ENCODE measurements around the gene CCSER1.

Gene CCSER1

DNA sequence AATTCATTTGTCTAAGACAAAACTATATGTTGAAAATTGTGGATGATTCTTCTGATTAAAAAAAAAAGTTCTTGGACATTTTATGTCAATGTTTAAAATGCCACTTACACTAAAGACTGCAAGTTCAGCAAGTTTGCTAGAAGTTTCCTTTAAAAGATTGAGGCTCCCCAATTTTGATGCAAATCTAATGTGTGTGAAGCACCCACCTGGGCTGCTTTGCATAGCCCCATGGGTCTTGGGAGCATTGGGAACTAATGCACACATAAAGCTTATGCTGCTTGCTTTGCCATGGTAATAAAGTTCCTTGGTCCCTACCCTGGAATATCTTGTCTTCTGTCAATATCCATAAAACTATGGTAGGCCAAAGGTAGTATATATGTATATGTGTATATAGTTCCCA lies 1450.7 kb downstream of the CCSER1 start:
- Histone ChIP-seq H3K4me2 (ENCODE audit: insufficient read depth, low read length) (no peak overlapping the region), H3K36me3 (ENCODE audit: insufficient read depth, low read length) (no peaks in the 10 kb centered on the region), H3K9me3 (ENCODE audit: insufficient read depth, low read length, severe bottlenecking) (no peaks in the 10 kb centered on the region), H3K4me1 (ENCODE audit: insufficient read depth, low read length) (no peaks in the 10 kb centered on the region), H4K20me1 (ENCODE audit: insufficient read depth, low read length) (no peaks in the 10 kb centered on the region), H2AFZ (ENCODE audit: low read depth, low read length) (no peak overlapping the region), H3K27ac (ENCODE audit: low read length) (no peak overlapping the region), H3K9ac (ENCODE audit: low read depth, low read length) (no peak overlapping the region), H3K4me3 (ENCODE audit: low read depth in 1 of 2, low read length in 2 of 2) (no peak overlapping the region), H3K27me3 (ENCODE audit: insufficient read depth, low read length, poor library complexity) (no peaks in the 10 kb centered on the region), H3K79me2 (ENCODE audit: insufficient read depth, low read length) (no peaks in the 10 kb centered on the region)
- no peak for ATAC-seq (ENCODE audit: insufficient read depth, low read depth)
- DNase-seq: no peak
- no peak for TF ChIP-seq EZH2 (IDR thresholded peaks at IDR 0.05; ENCODE audit: borderline replicate concordance, low read depth, low read length, severe bottlenecking)
- TF ChIP-seq, protein P1, sequence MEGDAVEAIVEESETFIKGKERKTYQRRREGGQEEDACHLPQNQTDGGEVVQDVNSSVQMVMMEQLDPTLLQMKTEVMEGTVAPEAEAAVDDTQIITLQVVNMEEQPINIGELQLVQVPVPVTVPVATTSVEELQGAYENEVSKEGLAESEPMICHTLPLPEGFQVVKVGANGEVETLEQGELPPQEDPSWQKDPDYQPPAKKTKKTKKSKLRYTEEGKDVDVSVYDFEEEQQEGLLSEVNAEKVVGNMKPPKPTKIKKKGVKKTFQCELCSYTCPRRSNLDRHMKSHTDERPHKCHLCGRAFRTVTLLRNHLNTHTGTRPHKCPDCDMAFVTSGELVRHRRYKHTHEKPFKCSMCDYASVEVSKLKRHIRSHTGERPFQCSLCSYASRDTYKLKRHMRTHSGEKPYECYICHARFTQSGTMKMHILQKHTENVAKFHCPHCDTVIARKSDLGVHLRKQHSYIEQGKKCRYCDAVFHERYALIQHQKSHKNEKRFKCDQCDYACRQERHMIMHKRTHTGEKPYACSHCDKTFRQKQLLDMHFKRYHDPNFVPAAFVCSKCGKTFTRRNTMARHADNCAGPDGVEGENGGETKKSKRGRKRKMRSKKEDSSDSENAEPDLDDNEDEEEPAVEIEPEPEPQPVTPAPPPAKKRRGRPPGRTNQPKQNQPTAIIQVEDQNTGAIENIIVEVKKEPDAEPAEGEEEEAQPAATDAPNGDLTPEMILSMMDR (IDR thresholded peaks at IDR 0.05; ENCODE audit: borderline replicate concordance, extremely low read depth, low read length, poor library complexity, severe bottlenecking): no peak

GRCh38 chr4:91590260-91590659 lies 1463.1 kb downstream of the CCSER1 start:
- H4K20me1 ChIP-seq (ENCODE audit: insufficient read depth, low read length): no peaks in the 10 kb centered on the region
- no peaks in the 10 kb centered on the region for H3K27me3 ChIP-seq (ENCODE audit: insufficient read depth, low read length, poor library complexity)
- H3K4me2 ChIP-seq (ENCODE audit: insufficient read depth, low read length): no peak overlapping the region
- no peaks in the 10 kb centered on the region for H3K36me3 ChIP-seq (ENCODE audit: insufficient read depth, low read length)
- no peak for TF ChIP-seq EZH2 (IDR thresholded peaks at IDR 0.05; ENCODE audit: borderline replicate concordance, low read depth, low read length, severe bottlenecking)
- no peak overlapping the region for H3K9ac ChIP-seq (ENCODE audit: low read depth, low read length)
- no peaks in the 10 kb centered on the region for H3K79me2 ChIP-seq (ENCODE audit: insufficient read depth, low read length)
- no peak for ATAC-seq (ENCODE audit: insufficient read depth, low read depth)
- no peak for DNase-seq
- H3K4me1 ChIP-seq (ENCODE audit: insufficient read depth, low read length): no peaks in the 10 kb centered on the region
- H3K9me3 ChIP-seq (ENCODE audit: insufficient read depth, low read length, severe bottlenecking): no peaks in the 10 kb centered on the region
- no peak overlapping the region for H2AFZ ChIP-seq (ENCODE audit: low read depth, low read length)
- no peak overlapping the region for H3K27ac ChIP-seq (ENCODE audit: low read length)
- H3K4me3 ChIP-seq (ENCODE audit: low read depth in 1 of 2, low read length in 2 of 2): no peak overlapping the region

DNA sequence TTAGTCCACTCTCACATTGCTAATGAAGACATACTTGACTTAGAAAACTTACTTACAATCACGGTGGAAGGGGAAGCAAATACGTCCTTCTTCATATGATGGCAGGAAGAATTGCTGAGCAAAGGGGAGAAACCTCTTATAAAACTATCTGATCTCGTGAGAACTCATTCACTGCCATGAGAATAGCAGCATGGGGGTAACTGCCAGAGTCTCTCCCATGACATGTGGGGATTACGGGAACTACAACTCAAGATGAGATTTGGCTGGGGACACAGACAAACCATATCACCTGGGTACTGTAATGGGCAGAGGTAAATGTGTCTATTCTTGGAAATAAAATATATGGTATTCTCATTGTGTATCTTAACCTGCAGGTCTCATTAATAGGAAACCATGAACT lies 1464.9 kb downstream of the CCSER1 start:
- TF ChIP-seq, protein P1 (IDR thresholded peaks at IDR 0.05; ENCODE audit: borderline replicate concordance, extremely low read depth, low read length, poor library complexity, severe bottlenecking): no peak
- no peak for TF ChIP-seq EZH2 (IDR thresholded peaks at IDR 0.05; ENCODE audit: borderline replicate concordance, low read depth, low read length, severe bottlenecking)
- Histone ChIP-seq H3K27ac (ENCODE audit: low read length) (no peak overlapping the region), H3K9ac (ENCODE audit: low read depth, low read length) (no peak overlapping the region), H2AFZ (ENCODE audit: low read depth, low read length) (no peak overlapping the region), H3K27me3 (ENCODE audit: insufficient read depth, low read length, poor library complexity) (no peaks in the 10 kb centered on the region), H3K9me3 (ENCODE audit: insufficient read depth, low read length, severe bottlenecking) (no peaks in the 10 kb centered on the region), H4K20me1 (ENCODE audit: insufficient read depth, low read length) (no peaks in the 10 kb centered on the region), H3K36me3 (ENCODE audit: insufficient read depth, low read length) (no peaks in the 10 kb centered on the region), H3K4me2 (ENCODE audit: insufficient read depth, low read length) (no peak overlapping the region), H3K4me1 (ENCODE audit: insufficient read depth, low read length) (no peaks in the 10 kb centered on the region), H3K79me2 (ENCODE audit: insufficient read depth, low read length) (no peaks in the 10 kb centered on the region), H3K4me3 (ENCODE audit: low read depth in 1 of 2, low read length in 2 of 2) (no peak overlapping the region)
- DNase-seq: no peak
- no peak for ATAC-seq (ENCODE audit: insufficient read depth, low read depth)

GRCh38 chr4:91596718-91597117 lies 1469.5 kb downstream of the CCSER1 start:
- ATAC-seq (ENCODE audit: insufficient read depth, low read depth) (no peak), DNase-seq (no peak)
- H3K4me1 ChIP-seq (ENCODE audit: insufficient read depth, low read length): no peaks in the 10 kb centered on the region
- H3K4me2 ChIP-seq (ENCODE audit: insufficient read depth, low read length): no peak overlapping the region
- TF ChIP-seq, protein P1 (IDR thresholded peaks at IDR 0.05; ENCODE audit: borderline replicate concordance, extremely low read depth, low read length, poor library complexity, severe bottlenecking): no peak
- TF ChIP-seq EZH2 (IDR thresholded peaks at IDR 0.05; ENCODE audit: borderline replicate concordance, low read depth, low read length, severe bottlenecking): no peak
- no peaks in the 10 kb centered on the region for H3K36me3 ChIP-seq (ENCODE audit: insufficient read depth, low read length)
- H3K27ac ChIP-seq (ENCODE audit: low read length): no peak overlapping the region
- H4K20me1 ChIP-seq (ENCODE audit: insufficient read depth, low read length): no peaks in the 10 kb centered on the region
- H3K9me3 ChIP-seq (ENCODE audit: insufficient read depth, low read length, severe bottlenecking): no peaks in the 10 kb centered on the region
- H3K79me2 ChIP-seq (ENCODE audit: insufficient read depth, low read length): no peaks in the 10 kb centered on the region
- no peaks in the 10 kb centered on the region for H3K27me3 ChIP-seq (ENCODE audit: insufficient read depth, low read length, poor library complexity)
- no peak overlapping the region for H2AFZ ChIP-seq (ENCODE audit: low read depth, low read length)
- H3K4me3 ChIP-seq (ENCODE audit: low read depth in 1 of 2, low read length in 2 of 2): no peak overlapping the region
- H3K9ac ChIP-seq (ENCODE audit: low read depth, low read length): no peak overlapping the region
